ENCODE results near the gene RAB40B.

Gene RAB40B

GRCh38 chr17:82659886-82660285 lies 38.6 kb downstream of the RAB40B start:
- H4K8ac ChIP-seq (ENCODE audit: low read length) = no peak overlapping the region
- H2BK15ac ChIP-seq (ENCODE audit: low read depth, poor library complexity, severe bottlenecking) = no peak overlapping the region

DNA sequence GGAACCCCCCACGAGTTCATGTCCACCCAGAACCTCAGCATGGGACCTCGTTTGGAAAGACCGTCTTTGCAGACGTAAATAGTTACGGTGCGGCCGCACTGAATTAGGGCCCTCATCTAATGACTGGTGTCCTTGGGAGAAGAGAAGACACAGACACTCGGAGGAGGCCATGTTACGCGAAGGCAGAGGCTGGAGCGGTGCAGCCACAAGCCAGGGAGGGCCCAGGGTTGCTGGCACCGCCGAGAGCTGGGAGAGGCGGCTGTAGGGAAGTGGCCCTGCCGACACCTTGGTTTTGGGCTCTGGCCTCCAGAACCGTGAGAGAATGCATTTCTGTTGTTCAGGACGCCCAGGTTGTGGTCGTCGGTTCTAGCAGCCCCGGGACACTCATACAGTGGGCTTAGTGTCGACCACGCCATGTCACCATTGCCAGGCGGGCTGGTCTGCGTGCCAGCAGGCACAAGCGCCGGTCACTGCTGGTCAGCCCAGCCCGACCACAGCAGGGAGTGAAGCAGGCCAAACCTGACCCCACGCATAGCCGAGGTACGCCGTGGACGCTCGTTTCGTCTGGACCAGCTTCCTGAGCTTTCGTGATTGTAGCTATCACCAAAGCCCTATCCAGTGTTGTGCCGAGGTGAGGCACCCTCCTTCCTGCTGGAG lies 39.6 kb downstream of the RAB40B start:
- H3K4me1 ChIP-seq (ENCODE audit: control insufficient read depth, insufficient read depth, low read depth, low read length) = peaks cover 5% of the 10 kb centered on the region
- H3K14ac ChIP-seq (ENCODE audit: low read length in 2 of 2) = no peak overlapping the region
- no peak overlapping the region for H3K9ac ChIP-seq (ENCODE audit: low read length)
- no peak overlapping the region for H2BK120ac ChIP-seq (ENCODE audit: low read depth, low read length)
- H3K18ac ChIP-seq (ENCODE audit: low read depth in 1 of 2, low read length in 2 of 2) = no peak overlapping the region
- H2BK12ac ChIP-seq (ENCODE audit: low read length in 2 of 2) = no peak overlapping the region
- H3K4me3 ChIP-seq (ENCODE audit: insufficient read depth in 1 of 2, low read depth in 1 of 2, low read length in 2 of 2) = no peak overlapping the region
- no peak overlapping the region for H2BK5ac ChIP-seq (ENCODE audit: low read depth, low read length, poor library complexity, severe bottlenecking)
- H3K9me3 ChIP-seq (ENCODE audit: control insufficient read depth, low read length) = no peaks in the 10 kb centered on the region
- no peak overlapping the region for H3K27ac ChIP-seq (ENCODE audit: low read length, poor library complexity, severe bottlenecking)
- no peak overlapping the region for H2AK5ac ChIP-seq (ENCODE audit: low read length, severe bottlenecking)
- DNase-seq = no peak
- no peak overlapping the region for H4K8ac ChIP-seq (ENCODE audit: low read length)
- 95% methylated on average over 36 of the region's 36 CpGs for WGBS
- peaks cover 11 to 62% of the 10 kb centered on the region in 2 experiments for H3K36me3 ChIP-seq (ENCODE audit: control insufficient read depth in 1 of 2, insufficient read depth in 2 of 2, low read depth in 1 of 2, low read length in 2 of 2)
- H3K79me1 ChIP-seq (replicated peaks; ENCODE audit: low read length, poor library complexity, severe bottlenecking) = no peaks in the 10 kb centered on the region
- H4K91ac ChIP-seq (ENCODE audit: low read length) = no peak overlapping the region
- H3K4me2 ChIP-seq (ENCODE audit: low read length, poor library complexity, severe bottlenecking) = no peak overlapping the region
- H3K27me3 ChIP-seq (ENCODE audit: control insufficient read depth in 1 of 2, insufficient read depth in 1 of 2, low read length in 2 of 2) = no peaks in the 10 kb centered on the region
- no peak overlapping the region for H3K23ac ChIP-seq (ENCODE audit: low read length in 2 of 2)
- H2BK15ac ChIP-seq (ENCODE audit: low read depth, poor library complexity, severe bottlenecking) = no peak overlapping the region
- no peak overlapping the region for H2AFZ ChIP-seq (ENCODE audit: low read depth, low read length)
- H3K4ac ChIP-seq (ENCODE audit: low read depth in 1 of 2, low read length in 2 of 2) = no peak overlapping the region

More at GRCh38 chr17:82659886-82660285, 38.6 kb downstream of the RAB40B start:
- Histone ChIP-seq H3K18ac (ENCODE audit: low read depth in 1 of 2, low read length in 2 of 2) (no peak overlapping the region), H3K36me3 (ENCODE audit: control insufficient read depth in 1 of 2, insufficient read depth in 2 of 2, low read depth in 1 of 2, low read length in 2 of 2) (peaks cover 11 to 71% of the 10 kb centered on the region in 2 experiments), H3K9ac (ENCODE audit: low read length) (no peak overlapping the region), H3K9me3 (ENCODE audit: control insufficient read depth, low read length) (no peaks in the 10 kb centered on the region), H3K23ac (ENCODE audit: low read length in 2 of 2) (no peak overlapping the region), H3K79me1 (replicated peaks; ENCODE audit: low read length, poor library complexity, severe bottlenecking) (no peaks in the 10 kb centered on the region), H2BK12ac (ENCODE audit: low read length in 2 of 2) (no peak overlapping the region), H3K4me2 (ENCODE audit: low read length, poor library complexity, severe bottlenecking) (no peak overlapping the region), H2BK120ac (ENCODE audit: low read depth, low read length) (no peak overlapping the region), H3K4me1 (ENCODE audit: control insufficient read depth, insufficient read depth, low read depth, low read length) (peaks cover 6% of the 10 kb centered on the region), H4K91ac (ENCODE audit: low read length) (no peak overlapping the region), H3K14ac (ENCODE audit: low read length in 2 of 2) (no peak overlapping the region), H2AFZ (ENCODE audit: low read depth, low read length) (no peak overlapping the region), H3K4ac (ENCODE audit: low read depth in 1 of 2, low read length in 2 of 2) (no peak overlapping the region), H2BK5ac (ENCODE audit: low read depth, low read length, poor library complexity, severe bottlenecking) (no peak overlapping the region), H3K27me3 (ENCODE audit: control insufficient read depth in 1 of 2, insufficient read depth in 1 of 2, low read length in 2 of 2) (no peaks in the 10 kb centered on the region), H3K27ac (ENCODE audit: low read length, poor library complexity, severe bottlenecking) (no peak overlapping the region), H3K4me3 (ENCODE audit: insufficient read depth in 1 of 2, low read depth in 1 of 2, low read length in 2 of 2) (no peak overlapping the region), H2AK5ac (ENCODE audit: low read length, severe bottlenecking) (no peak overlapping the region)
- DNase-seq = no peak
- 93% methylated on average over 15 of the region's 15 CpGs for WGBS

- no peak overlapping the region for H4K8ac ChIP-seq (ENCODE audit: low read length)
- H3K27me3 ChIP-seq (ENCODE audit: control insufficient read depth in 1 of 2, insufficient read depth in 1 of 2, low read length in 2 of 2) = no peaks in the 10 kb centered on the region
- H3K36me3 ChIP-seq (ENCODE audit: control insufficient read depth in 1 of 2, insufficient read depth in 2 of 2, low read depth in 1 of 2, low read length in 2 of 2) = peaks cover 11 to 56% of the 10 kb centered on the region in 2 experiments
- no peak overlapping the region for H3K4ac ChIP-seq (ENCODE audit: low read depth in 1 of 2, low read length in 2 of 2)
- no peak overlapping the region for H3K27ac ChIP-seq (ENCODE audit: low read length, poor library complexity, severe bottlenecking)
- DNase-seq = no peak
- no peak overlapping the region for H3K18ac ChIP-seq (ENCODE audit: low read depth in 1 of 2, low read length in 2 of 2)
- H3K9me3 ChIP-seq (ENCODE audit: control insufficient read depth, low read length) = no peaks in the 10 kb centered on the region
- WGBS = 95% methylated on average over 23 of the region's 23 CpGs
- no peak overlapping the region for H3K14ac ChIP-seq (ENCODE audit: low read length in 2 of 2)
- no peak overlapping the region for H2BK15ac ChIP-seq (ENCODE audit: low read depth, poor library complexity, severe bottlenecking)
- no peak overlapping the region for H2AK5ac ChIP-seq (ENCODE audit: low read length, severe bottlenecking)
- H3K23ac ChIP-seq (ENCODE audit: low read length in 2 of 2) = no peak overlapping the region
- H3K79me1 ChIP-seq (replicated peaks; ENCODE audit: low read length, poor library complexity, severe bottlenecking) = no peaks in the 10 kb centered on the region
- no peak overlapping the region for H2BK120ac ChIP-seq (ENCODE audit: low read depth, low read length)
- no peak overlapping the region for H3K4me3 ChIP-seq (ENCODE audit: insufficient read depth in 1 of 2, low read depth in 1 of 2, low read length in 2 of 2)
- no peak overlapping the region for H2BK12ac ChIP-seq (ENCODE audit: low read length in 2 of 2)
- no peak overlapping the region for H3K9ac ChIP-seq (ENCODE audit: low read length)
- H4K91ac ChIP-seq (ENCODE audit: low read length) = no peak overlapping the region
- no peak overlapping the region for H2BK5ac ChIP-seq (ENCODE audit: low read depth, low read length, poor library complexity, severe bottlenecking)
- peaks cover 5% of the 10 kb centered on the region for H3K4me1 ChIP-seq (ENCODE audit: control insufficient read depth, insufficient read depth, low read depth, low read length)
- H3K4me2 ChIP-seq (ENCODE audit: low read length, poor library complexity, severe bottlenecking) = no peak overlapping the region
- H2AFZ ChIP-seq (ENCODE audit: low read depth, low read length) = no peak overlapping the region
Measured at GRCh38 chr17:82658331-82658730, 40.2 kb downstream of the RAB40B start.

GRCh38 chr17:82657926-82658325 lies 40.6 kb downstream of the RAB40B start:
- Histone ChIP-seq H3K36me3 (ENCODE audit: control insufficient read depth in 1 of 2, insufficient read depth in 2 of 2, low read depth in 1 of 2, low read length in 2 of 2) (peaks cover 11 to 53% of the 10 kb centered on the region in 2 experiments), H2AFZ (ENCODE audit: low read depth, low read length) (no peak overlapping the region), H2AK5ac (ENCODE audit: low read length, severe bottlenecking) (no peak overlapping the region), H3K18ac (ENCODE audit: low read depth in 1 of 2, low read length in 2 of 2) (no peak overlapping the region), H4K8ac (ENCODE audit: low read length) (no peak overlapping the region), H3K27me3 (ENCODE audit: control insufficient read depth in 1 of 2, insufficient read depth in 1 of 2, low read length in 2 of 2) (no peaks in the 10 kb centered on the region), H2BK120ac (ENCODE audit: low read depth, low read length) (no peak overlapping the region), H3K27ac (ENCODE audit: low read length, poor library complexity, severe bottlenecking) (no peak overlapping the region), H3K14ac (ENCODE audit: low read length in 2 of 2) (no peak overlapping the region), H3K4ac (ENCODE audit: low read depth in 1 of 2, low read length in 2 of 2) (no peak overlapping the region), H2BK12ac (ENCODE audit: low read length in 2 of 2) (no peak overlapping the region), H3K9ac (ENCODE audit: low read length) (no peak overlapping the region), H2BK15ac (ENCODE audit: low read depth, poor library complexity, severe bottlenecking) (no peak overlapping the region), H2BK5ac (ENCODE audit: low read depth, low read length, poor library complexity, severe bottlenecking) (no peak overlapping the region), H3K4me1 (ENCODE audit: control insufficient read depth, insufficient read depth, low read depth, low read length) (peaks cover 5% of the 10 kb centered on the region), H4K91ac (ENCODE audit: low read length) (no peak overlapping the region), H3K23ac (ENCODE audit: low read length in 2 of 2) (no peak overlapping the region), H3K9me3 (ENCODE audit: control insufficient read depth, low read length) (no peaks in the 10 kb centered on the region), H3K4me2 (ENCODE audit: low read length, poor library complexity, severe bottlenecking) (no peak overlapping the region), H3K79me1 (replicated peaks; ENCODE audit: low read length, poor library complexity, severe bottlenecking) (no peaks in the 10 kb centered on the region), H3K4me3 (ENCODE audit: insufficient read depth in 1 of 2, low read depth in 1 of 2, low read length in 2 of 2) (no peak overlapping the region)
- 97% methylated on average over 19 of the region's 19 CpGs for WGBS
- DNase-seq = no peak

Data from mesenchymal stem cell (in vitro differentiated cells and primary cell).